ENCODE data around the gene PIM2.
A peak's percentile ranks its signal among the peaks of the same experiment; 100 is the strongest.

The PIM2 gene

GRCh38 chrX:48897625-48898306 lies 21.1 kb downstream of the PIM2 start, which contains the start of the genes PQBP1 and TIMM17B:
Gene PQBP1, plus strand, starts transcription at chrX:48897930. Its CDS starts 580 bp downstream, at chrX:48898510.
Gene TIMM17B, minus strand, starts transcription at chrX:48897768. Its CDS starts 19 bp downstream, at chrX:48897749.
- Histone ChIP-seq H3K18ac (ENCODE audit: low read length) (peak within 1 kb of the TSS; percentile 88), H3K27ac (ENCODE audit: low read depth, low read length) (peak within 1 kb of the TSS; percentile 95), H3K36me3 (ENCODE audit: control insufficient read depth in 1 of 2, insufficient read depth in 2 of 2, low read length in 2 of 2) (peaks cover 26 to 38% of the 10 kb centered on the region in 2 experiments), H3K4me1 (ENCODE audit: control insufficient read depth in 1 of 2, insufficient read depth in 2 of 2, low read length in 2 of 2) (peaks cover 0 to 6% of the 10 kb centered on the region in 2 experiments), H3K9ac (ENCODE audit: low read length) (peak within 1 kb of the TSS; percentile 94), H3K23ac (ENCODE audit: low read length) (no peak within 1 kb of the TSS), H2BK120ac (ENCODE audit: insufficient read depth, low read length, poor library complexity) (peak within 1 kb of the TSS; percentile 93), H3K4ac (ENCODE audit: low read depth, low read length) (peak within 1 kb of the TSS; percentile 94), H4K91ac (ENCODE audit: low read depth, low read length) (peak within 1 kb of the TSS; percentile 96), H4K8ac (ENCODE audit: low read depth, low read length) (peak within 1 kb of the TSS; percentile 94), H3K4me2 (ENCODE audit: low read length) (peak within 1 kb of the TSS; percentile 99), H3K9me3 (ENCODE audit: insufficient read depth, low read depth, low read length) (no peaks in the 10 kb centered on the region), H4K12ac (ENCODE audit: low read depth, low read length) (peak within 1 kb of the TSS; percentile 81), H3K14ac (ENCODE audit: low read length) (peak within 1 kb of the TSS; percentile 97), H3K27me3 (ENCODE audit: insufficient read depth, low read length) (no peaks in the 10 kb centered on the region), H2BK5ac (ENCODE audit: low read depth, low read length, poor library complexity) (peak within 1 kb of the TSS; percentile 85), H3K4me3 (ENCODE audit: low read depth, low read length) (peak within 1 kb of the TSS; percentile 87), H3K79me2 (ENCODE audit: control insufficient read depth, insufficient read depth, low read length, poor library complexity) (peaks cover 5% of the 10 kb centered on the region), H3K79me1 (ENCODE audit: low read length) (peaks cover 9% of the 10 kb centered on the region), H2BK12ac (ENCODE audit: low read length) (no peak within 1 kb of the TSS), H2AFZ (ENCODE audit: insufficient read depth, low read length, poor library complexity) (peak within 1 kb of the TSS; percentile 98), H2AK5ac (ENCODE audit: low read length) (peak within 1 kb of the TSS; percentile 89)
- peak; percentile 92 for DNase-seq
- WGBS (ENCODE audit: extremely low coverage, insufficient coverage, insufficient read length) = no CpG with 5 or more reads among the region's 49 CpGs

- Histone ChIP-seq H3K9me3 (ENCODE audit: insufficient read depth, low read depth, low read length) (no peaks in the 10 kb centered on the region), H3K27me3 (ENCODE audit: insufficient read depth, low read length) (no peaks in the 10 kb centered on the region), H2AFZ (ENCODE audit: insufficient read depth, low read length, poor library complexity) (peak overlapping the region; percentile 98), H4K91ac (ENCODE audit: low read depth, low read length) (peak overlapping the region; percentile 96), H3K9ac (ENCODE audit: low read length) (peak overlapping the region; percentile 94), H3K79me1 (ENCODE audit: low read length) (peaks cover 9% of the 10 kb centered on the region), H2AK5ac (ENCODE audit: low read length) (peak overlapping the region; percentile 72), H4K12ac (ENCODE audit: low read depth, low read length) (peak overlapping the region; percentile 81), H4K8ac (ENCODE audit: low read depth, low read length) (peak overlapping the region; percentile 94), H3K14ac (ENCODE audit: low read length) (peak overlapping the region; percentile 97), H2BK120ac (ENCODE audit: insufficient read depth, low read length, poor library complexity) (peak overlapping the region; percentile 93), H3K4me3 (ENCODE audit: low read depth, low read length) (peak overlapping the region; percentile 87), H2BK12ac (ENCODE audit: low read length) (no peak overlapping the region), H3K4me2 (ENCODE audit: low read length) (peak overlapping the region; percentile 91), H3K4ac (ENCODE audit: low read depth, low read length) (peak overlapping the region; percentile 94), H3K23ac (ENCODE audit: low read length) (no peak overlapping the region), H3K18ac (ENCODE audit: low read length) (peak overlapping the region; percentile 88), H3K4me1 (ENCODE audit: control insufficient read depth in 1 of 2, insufficient read depth in 2 of 2, low read length in 2 of 2) (peaks cover 2 to 6% of the 10 kb centered on the region in 2 experiments), H2BK5ac (ENCODE audit: low read depth, low read length, poor library complexity) (peak overlapping the region; percentile 85), H3K27ac (ENCODE audit: low read depth, low read length) (peak overlapping the region; percentile 93), H3K36me3 (ENCODE audit: control insufficient read depth in 1 of 2, insufficient read depth in 2 of 2, low read length in 2 of 2) (peaks cover 21 to 34% of the 10 kb centered on the region in 2 experiments), H3K79me2 (ENCODE audit: control insufficient read depth, insufficient read depth, low read length, poor library complexity) (peaks cover 5% of the 10 kb centered on the region)
- DNase-seq = peak; percentile 58 to 67
- no CpG with 5 or more reads among the region's 38 CpGs for WGBS (ENCODE audit: extremely low coverage, insufficient coverage, insufficient read length)
These were observed 21.6 kb downstream of the PIM2 start for GRCh38 chrX:48897157-48897624.

GRCh38 chrX:48896611-48897011 lies 22.2 kb downstream of the PIM2 start:
- peak overlapping the region; percentile 9 for H3K4ac ChIP-seq (ENCODE audit: low read depth, low read length)
- H2BK120ac ChIP-seq (ENCODE audit: insufficient read depth, low read length, poor library complexity) = no peak overlapping the region
- no peak overlapping the region for H2BK12ac ChIP-seq (ENCODE audit: low read length)
- H3K4me2 ChIP-seq (ENCODE audit: low read length) = peak overlapping the region; percentile 91
- H3K4me3 ChIP-seq (ENCODE audit: low read depth, low read length) = no peak overlapping the region
- H4K8ac ChIP-seq (ENCODE audit: low read depth, low read length) = no peak overlapping the region
- no CpG with 5 or more reads among the region's 9 CpGs for WGBS (ENCODE audit: extremely low coverage, insufficient coverage, insufficient read length)
- no peak overlapping the region for H4K91ac ChIP-seq (ENCODE audit: low read depth, low read length)
- H3K9ac ChIP-seq (ENCODE audit: low read length) = peak overlapping the region; percentile 70
- peaks cover 5% of the 10 kb centered on the region for H3K79me2 ChIP-seq (ENCODE audit: control insufficient read depth, insufficient read depth, low read length, poor library complexity)
- DNase-seq = no peak
- H3K18ac ChIP-seq (ENCODE audit: low read length) = no peak overlapping the region
- peaks cover 15 to 28% of the 10 kb centered on the region in 2 experiments for H3K36me3 ChIP-seq (ENCODE audit: control insufficient read depth in 1 of 2, insufficient read depth in 2 of 2, low read length in 2 of 2)
- no peaks in the 10 kb centered on the region for H3K9me3 ChIP-seq (ENCODE audit: insufficient read depth, low read depth, low read length)
- H3K79me1 ChIP-seq (ENCODE audit: low read length) = peaks cover 11% of the 10 kb centered on the region
- peak overlapping the region; percentile 89 for H2AK5ac ChIP-seq (ENCODE audit: low read length)
- H3K4me1 ChIP-seq (ENCODE audit: control insufficient read depth in 1 of 2, insufficient read depth in 2 of 2, low read length in 2 of 2) = peaks cover 6 to 9% of the 10 kb centered on the region in 2 experiments
- no peak overlapping the region for H3K23ac ChIP-seq (ENCODE audit: low read length)
- H4K12ac ChIP-seq (ENCODE audit: low read depth, low read length) = no peak overlapping the region
- no peak overlapping the region for H2AFZ ChIP-seq (ENCODE audit: insufficient read depth, low read length, poor library complexity)
- H3K27ac ChIP-seq (ENCODE audit: low read depth, low read length) = peak overlapping the region; percentile 58
- no peak overlapping the region for H3K14ac ChIP-seq (ENCODE audit: low read length)
- H3K27me3 ChIP-seq (ENCODE audit: insufficient read depth, low read length) = no peaks in the 10 kb centered on the region
- no peak overlapping the region for H2BK5ac ChIP-seq (ENCODE audit: low read depth, low read length, poor library complexity)

GRCh38 chrX:48894891-48895290 lies 23.9 kb downstream of the PIM2 start:
- WGBS (ENCODE audit: extremely low coverage, insufficient coverage, insufficient read length) = no CpG with 5 or more reads among the region's 6 CpGs
- no peak overlapping the region for H3K18ac ChIP-seq (ENCODE audit: low read length)

More at GRCh38 chrX:48894891-48895290, 23.9 kb downstream of the PIM2 start:
- no peak overlapping the region for H2BK5ac ChIP-seq (ENCODE audit: low read depth, low read length, poor library complexity)
- H3K9ac ChIP-seq (ENCODE audit: low read length) = no peak overlapping the region
- no peaks in the 10 kb centered on the region for H3K27me3 ChIP-seq (ENCODE audit: insufficient read depth, low read length)
- H3K79me2 ChIP-seq (ENCODE audit: control insufficient read depth, insufficient read depth, low read length, poor library complexity) = peaks cover 5% of the 10 kb centered on the region
- no peak overlapping the region for H3K4me2 ChIP-seq (ENCODE audit: low read length)
- no peak for DNase-seq
- no peak overlapping the region for H4K12ac ChIP-seq (ENCODE audit: low read depth, low read length)
- H3K79me1 ChIP-seq (ENCODE audit: low read length) = peaks cover 14% of the 10 kb centered on the region
- no peak overlapping the region for H3K27ac ChIP-seq (ENCODE audit: low read depth, low read length)
- peaks cover 10 to 20% of the 10 kb centered on the region in 2 experiments for H3K36me3 ChIP-seq (ENCODE audit: control insufficient read depth in 1 of 2, insufficient read depth in 2 of 2, low read length in 2 of 2)
- H4K91ac ChIP-seq (ENCODE audit: low read depth, low read length) = no peak overlapping the region
- H3K4ac ChIP-seq (ENCODE audit: low read depth, low read length) = no peak overlapping the region
- H2AFZ ChIP-seq (ENCODE audit: insufficient read depth, low read length, poor library complexity) = no peak overlapping the region
- no peak overlapping the region for H2BK120ac ChIP-seq (ENCODE audit: insufficient read depth, low read length, poor library complexity)
- H4K8ac ChIP-seq (ENCODE audit: low read depth, low read length) = no peak overlapping the region
- no peaks in the 10 kb centered on the region for H3K9me3 ChIP-seq (ENCODE audit: insufficient read depth, low read depth, low read length)
- H3K14ac ChIP-seq (ENCODE audit: low read length) = no peak overlapping the region
- H2BK12ac ChIP-seq (ENCODE audit: low read length) = no peak overlapping the region
- H3K4me3 ChIP-seq (ENCODE audit: low read depth, low read length) = no peak overlapping the region
- H2AK5ac ChIP-seq (ENCODE audit: low read length) = no peak overlapping the region
- H3K4me1 ChIP-seq (ENCODE audit: control insufficient read depth in 1 of 2, insufficient read depth in 2 of 2, low read length in 2 of 2) = peaks cover 6 to 12% of the 10 kb centered on the region in 2 experiments
- no peak overlapping the region for H3K23ac ChIP-seq (ENCODE audit: low read length)

All from trophoblast cell (in vitro differentiated cells and primary cell).